Fibroblast of villous mesenchyme (primary cell): ENCODE measurements around the gene NPLOC4. TPM values are rescaled to one million over a fixed set of nuclear protein-coding genes. Genes with fewer than 3 reads are reported as not detected.

Source experiments
- DNase-seq: peaks from one replicate; pipeline ENCODE4 v3.0.0-alpha.2; 2010; ENCODE audit warnings: low read depth
- H3K4me3 ChIP-seq: 2 replicates; pipeline ENCODE4 v1.5.1; 2011; ENCODE audit warnings: low read depth, mild to moderate bottlenecking, low read length
- CTCF ChIP-seq: IDR thresholded peaks from 2 replicates; pipeline ENCODE4 v1.5.1; 2012; ENCODE audit warnings: low read depth, mild to moderate bottlenecking, low read length; ENCODE audit not compliant: insufficient read depth
- total RNA-seq: library from RNA; depleted of rRNA; stranded (reverse); fragments of >200 nt; gene quantifications from 2 replicates; pipeline ENCODE4 v1.2.3, GENCODE V29; 2012

NPLOC4 gene
- total RNA-seq, 1 donor, result 96.7 TPM

- no peak for TF ChIP-seq CTCF
- no peak for DNase-seq
- no peak overlapping the region for H3K4me3 ChIP-seq
Observed at GRCh38 chr17:81526662-81527571, 110.0 kb downstream of the NPLOC4 start.

DNA sequence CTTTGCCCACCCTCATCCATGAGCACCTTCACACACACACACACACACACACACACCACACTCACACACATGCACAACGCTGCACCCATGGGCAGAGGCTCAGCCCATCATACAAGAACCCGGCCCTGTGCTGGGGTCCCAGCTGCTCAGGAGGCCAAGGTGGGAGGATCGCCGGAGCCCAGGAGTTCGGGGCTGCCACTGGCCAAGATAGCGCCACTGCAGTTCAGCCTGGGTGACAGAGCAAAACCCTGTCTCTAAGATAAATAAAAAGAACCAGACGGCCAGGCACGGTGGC, 112.1 kb downstream of the NPLOC4 start:
- TF ChIP-seq CTCF, result no peak
- no peak overlapping the region for H3K4me3 ChIP-seq
- DNase-seq, result no peak

DNA sequence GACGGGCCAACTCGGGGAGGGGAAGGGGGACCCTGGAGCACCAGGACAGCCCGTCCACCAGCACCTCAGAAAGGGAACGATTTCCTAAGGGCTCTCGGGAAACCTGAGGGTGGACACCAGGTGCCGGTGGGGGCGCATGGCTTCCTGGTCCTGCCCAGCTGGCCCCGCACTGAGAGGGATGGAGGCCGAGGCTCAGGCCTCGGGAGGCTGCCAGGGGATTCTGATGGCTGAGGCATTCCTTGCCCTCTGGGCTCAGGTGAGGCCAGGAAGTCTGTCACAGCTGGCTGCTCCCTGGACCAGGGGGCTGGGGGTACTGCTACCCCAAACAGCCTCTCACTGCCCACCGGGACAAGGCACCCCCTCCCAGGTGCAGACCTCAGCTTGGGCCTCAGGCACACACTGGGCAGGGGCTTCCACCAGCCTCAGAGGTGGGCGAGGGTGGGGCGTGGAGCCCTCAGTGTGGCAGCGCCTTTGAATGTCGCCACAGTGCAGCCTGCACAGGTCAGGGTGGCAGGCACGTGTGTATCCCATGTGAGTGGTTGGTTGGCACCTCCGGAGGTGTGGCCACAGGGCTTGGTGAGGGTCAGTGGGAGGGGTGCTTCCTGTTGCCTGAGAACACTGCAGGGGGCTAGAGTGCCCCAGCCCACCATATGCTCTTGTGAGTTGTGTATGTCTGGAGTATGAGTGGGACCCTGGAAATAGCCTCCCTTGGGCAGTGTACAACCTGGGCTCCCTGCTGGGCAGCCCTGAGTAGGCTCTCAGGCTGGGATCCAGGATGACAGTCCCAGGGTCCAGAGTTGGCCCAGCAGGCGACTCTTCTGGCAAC, 112.7 kb downstream of the NPLOC4 start:
- H3K4me3 ChIP-seq, result no peak overlapping the region
- no peak for DNase-seq
- no peak for TF ChIP-seq CTCF

DNA sequence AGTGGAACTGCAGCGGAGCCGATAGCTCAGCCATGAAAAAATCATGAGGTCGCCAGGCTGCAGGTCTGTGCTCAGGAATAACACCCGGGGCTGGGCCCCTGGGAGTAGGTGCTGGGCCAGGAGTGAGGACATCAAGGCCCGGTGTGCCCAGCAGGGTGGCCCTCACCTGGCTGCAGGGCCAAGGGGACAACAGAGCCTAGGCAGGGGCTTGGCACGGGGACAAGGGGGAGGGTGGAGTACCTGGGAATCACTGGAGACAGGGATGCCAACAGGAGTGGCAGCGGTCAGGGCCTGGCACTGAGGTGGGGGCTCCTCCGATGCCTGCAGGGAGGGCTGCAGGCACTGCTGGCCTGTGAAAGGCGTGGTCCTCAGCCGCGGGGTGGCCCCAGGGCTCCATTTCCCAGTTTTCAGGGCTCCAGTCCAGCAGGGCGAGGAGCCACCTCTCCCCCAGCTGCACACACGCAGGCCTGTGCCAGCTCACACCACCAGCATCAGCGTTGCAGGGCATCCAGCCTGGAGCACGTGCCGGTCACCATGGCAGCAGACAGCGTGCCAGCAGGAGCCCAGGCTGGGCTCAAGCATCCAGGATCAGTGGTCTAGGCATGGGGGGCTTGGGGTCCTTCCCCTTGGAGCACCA, 113.4 kb downstream of the NPLOC4 start:
- no peak for DNase-seq
- TF ChIP-seq CTCF, result no peak
- H3K4me3 ChIP-seq, result no peak overlapping the region

GRCh38 chr17:81522491-81523401, 114.2 kb downstream of the NPLOC4 start:
- peak; percentile 45 for TF ChIP-seq CTCF
- DNase-seq, result peak; percentile 36
- no peak overlapping the region for H3K4me3 ChIP-seq
